GM23338 (cell line): Measurements from ENCODE around the gene DIP2C. TPM values are rescaled to one million over a fixed set of nuclear protein-coding genes. Genes with fewer than 3 reads are reported as not detected.

Experiments used
- ATAC-seq: fragments of 200-7000 bp; cut with Tn5 transposase; 3 replicates; pipeline ENCODE4 v1.9.1; 2020
- DNase-seq: peaks from one replicate; pipeline ENCODE4 v3.0.0-alpha.2; 2015; ENCODE audit warnings: low spot score
- H2AFZ ChIP-seq: fragments of 200-600 bp; sonication (generic); 2 replicates; pipeline ENCODE4 v1.8.0; 2016; ENCODE audit warnings: antibody characterized with exemption, mild to moderate bottlenecking, moderate library complexity
- H3F3A ChIP-seq: fragments of 200-600 bp; sonication (generic); replicated peaks from 2 replicates; pipeline ENCODE4 v1.8.0; 2017; ENCODE audit warnings: antibody characterized with exemption, mixed run types, low read depth
- H3K27ac ChIP-seq: fragments of 200-600 bp; sonication (generic); 2 replicates; pipeline ENCODE4 v1.6.1; 2016; ENCODE audit warnings: low read depth
- H3K27me3 ChIP-seq: fragments of 200-600 bp; sonication (generic); 2 replicates; pipeline ENCODE4 v1.8.0; 2016; ENCODE audit warnings: mild to moderate bottlenecking, mixed run types, moderate library complexity; ENCODE audit not compliant: insufficient read depth
- H3K36me3 ChIP-seq: fragments of 200-600 bp; sonication (generic); 2 replicates; pipeline ENCODE4 v1.8.0; 2016; ENCODE audit warnings: mild to moderate bottlenecking; ENCODE audit not compliant: insufficient read depth
- H3K4me1 ChIP-seq: fragments of 200-600 bp; sonication (generic); 2 replicates; pipeline ENCODE4 v1.8.0; 2016; ENCODE audit warnings: mild to moderate bottlenecking, moderate library complexity; ENCODE audit not compliant: insufficient read depth
- H3K4me2 ChIP-seq: fragments of 200-600 bp; sonication (generic); 2 replicates; pipeline ENCODE4 v1.7.1; 2017; ENCODE audit warnings: mixed run types
- H3K4me3 ChIP-seq: fragments of 200-600 bp; sonication (generic); 2 replicates; pipeline ENCODE4 v1.6.1; 2016; ENCODE audit warnings: mixed run types
- H3K79me2 ChIP-seq: fragments of 200-600 bp; sonication (generic); replicated peaks from 2 replicates; pipeline ENCODE4 v1.8.0; 2017; ENCODE audit warnings: mild to moderate bottlenecking; ENCODE audit not compliant: insufficient read depth
- H3K9me2 ChIP-seq: fragments of 200-600 bp; sonication (generic); 2 replicates; pipeline ENCODE4 v1.8.0; 2017; ENCODE audit not compliant: insufficient read depth
- H4K20me1 ChIP-seq: fragments of 200-600 bp; sonication (generic); replicated peaks from 2 replicates; pipeline ENCODE4 v1.8.0; 2017; ENCODE audit warnings: mild to moderate bottlenecking; ENCODE audit not compliant: insufficient read depth
- H3K27ac Mint-ChIP-seq: 2 replicates; pipeline ENCODE4 v1.8.0; 2020; ENCODE audit warnings: inconsistent platforms, mild to moderate bottlenecking, moderate library complexity, mixed read lengths
- H3K27me3 Mint-ChIP-seq: 3 replicates; pipeline ENCODE4 v1.8.0; 2022; ENCODE audit warnings: low read depth, mild to moderate bottlenecking, moderate library complexity, mixed read lengths, inconsistent platforms; ENCODE audit not compliant: insufficient read depth, poor library complexity
- H3K36me3 Mint-ChIP-seq: 3 replicates; pipeline ENCODE4 v1.8.0; 2021; ENCODE audit warnings: low read depth, mild to moderate bottlenecking, inconsistent platforms, moderate library complexity, mixed read lengths
- H3K4me1 Mint-ChIP-seq: 3 replicates; pipeline ENCODE4 v1.8.0; 2020; ENCODE audit warnings: mild to moderate bottlenecking, inconsistent platforms, mixed read lengths
- H3K4me3 Mint-ChIP-seq: 3 replicates; pipeline ENCODE4 v1.8.0; 2021; ENCODE audit warnings: moderate library complexity, mild to moderate bottlenecking, inconsistent platforms, mixed read lengths
- H3K9me3 Mint-ChIP-seq: 3 replicates; pipeline ENCODE4 v1.8.0; 2020; ENCODE audit warnings: moderate library complexity, mild to moderate bottlenecking, inconsistent platforms, mixed read lengths
- CTCF ChIP-seq, 2 experiments: fragments of 200-600 bp in 1 of 2; sonication (generic) in 1 of 2; conservative IDR thresholded peaks; 2 replicates each; pipeline versions ENCODE4 v1.5.1 to v1.6.1; 2016 to 2017; ENCODE audit warnings: antibody characterized with exemption in 2 of 2, low read depth in 2 of 2, mild to moderate bottlenecking in 2 of 2, moderate library complexity in 1 of 2
- ETS1 ChIP-seq: IDR thresholded peaks from 2 replicates; pipeline ENCODE4 v1.6.1; 2016; ENCODE audit warnings: antibody characterized with exemption
- EZH2 ChIP-seq: fragments of 200-600 bp; sonication (generic); IDR thresholded peaks from one replicate; pipeline ENCODE4 v1.8.0; 2017; ENCODE audit warnings: antibody characterized with exemption, mild to moderate bottlenecking, low read depth; ENCODE audit not compliant: unreplicated experiment
- JUNB ChIP-seq: IDR thresholded peaks from one replicate; pipeline ENCODE4 v1.6.1; 2016; ENCODE audit warnings: antibody characterized with exemption; ENCODE audit not compliant: unreplicated experiment
- NANOG ChIP-seq: IDR thresholded peaks from 2 replicates; pipeline ENCODE4 v1.6.1; 2016; ENCODE audit warnings: antibody characterized with exemption, borderline replicate concordance
- POLR2AphosphoS5 ChIP-seq: IDR thresholded peaks from 2 replicates; pipeline ENCODE4 v1.6.1; 2016; ENCODE audit warnings: antibody characterized with exemption, low read depth
- REST ChIP-seq: IDR thresholded peaks from one replicate; pipeline ENCODE4 v1.6.1; 2018; ENCODE audit warnings: antibody characterized with exemption; ENCODE audit not compliant: unreplicated experiment
- STAT1 ChIP-seq: IDR thresholded peaks from one replicate; pipeline ENCODE4 v1.6.1; 2016; ENCODE audit warnings: antibody characterized with exemption; ENCODE audit not compliant: unreplicated experiment
- ZNF114 ChIP-seq: fragments of 250-450 bp; sonication (Bioruptor Pico); IDR thresholded peaks from 2 replicates; pipeline ENCODE4 v1.5.0; 2020; ENCODE audit warnings: mild to moderate bottlenecking, moderate library complexity
- ZNF331 ChIP-seq: fragments of 250-450 bp; sonication (Bioruptor Pico); IDR thresholded peaks from 2 replicates; pipeline ENCODE4 v1.5.0; 2020; ENCODE audit warnings: low read depth, mild to moderate bottlenecking, moderate library complexity
- polyA plus RNA-seq: library from polyadenylated mRNA; unstranded; fragments of >200 nt; fragmentation: Nextera tagmentation; extraction: Ambion mirVana; gene quantifications from 2 replicates; pipeline ENCODE4 v1.2.1, GENCODE V29; 2016
- total RNA-seq: library from RNA; depleted of rRNA; stranded (reverse); fragments of >200 nt; shearing (Covaris generic); gene quantifications from 2 replicates; pipeline ENCODE4 v1.2.3, GENCODE V29; 2014

Gene DIP2C
- total and polyA plus RNA-seq, 2 experiments from 2014 or later = 5.1 to 7.7 TPM

- Mint-ChIP-seq H3K4me1 (peaks cover 10% of the 10 kb centered on the region), H3K4me3 (no peak overlapping the region), H3K36me3 (no peaks in the 10 kb centered on the region), H3K9me3 (no peaks in the 10 kb centered on the region), H3K27me3 (peaks cover 6% of the 10 kb centered on the region), H3K27ac (no peak overlapping the region)
- Histone ChIP-seq H3K27ac (no peak overlapping the region), H3K4me2 (no peak overlapping the region), H3K4me1 (no peaks in the 10 kb centered on the region), H3K9me2 (no peaks in the 10 kb centered on the region), H3K79me2 (0 out of 2 replicates have a peak, but pooled peaks cover 9% of the 10 kb centered on the region), H3K36me3 (no peaks in the 10 kb centered on the region), H2AFZ (no peak overlapping the region), H3K4me3 (no peak overlapping the region), H3F3A (no peaks in the 10 kb centered on the region), H3K27me3 (no peaks in the 10 kb centered on the region), H4K20me1 (no peaks in the 10 kb centered on the region)
- TF ChIP-seq JUNB (no peak), POLR2AphosphoS5 (no peak), ZNF114 (CRISPR knock-in tag) (no peak), REST (no peak), ETS1 (no peak), CTCF (conservative IDR thresholded peaks at IDR 0.05; ENCODE audit: low read depth in 2 of 2) (no peak), EZH2 (no peak), STAT1 (no peak), ZNF331 (CRISPR knock-in tag) (no peak)
- no peak for ATAC-seq
- no peak for DNase-seq
Observed at GRCh38 chr10:541750-542371, 147.6 kb downstream of the DIP2C start.

- 0 out of 2 replicates have a peak, but pooled peaks cover 9% of the 10 kb centered on the region for H3K79me2 ChIP-seq
Observed at GRCh38 chr10:541041-541440, 148.4 kb downstream of the DIP2C start.

More at GRCh38 chr10:541041-541440, 148.4 kb downstream of the DIP2C start:
- H4K20me1 ChIP-seq = no peaks in the 10 kb centered on the region
- Mint-ChIP-seq H3K36me3 (no peaks in the 10 kb centered on the region), H3K27me3 (peaks cover 7% of the 10 kb centered on the region), H3K4me1 (peaks cover 7% of the 10 kb centered on the region), H3K27ac (no peak overlapping the region), H3K9me3 (no peaks in the 10 kb centered on the region), H3K4me3 (no peak overlapping the region)
- H3K4me2 ChIP-seq = no peak overlapping the region
- H3K36me3 ChIP-seq = no peaks in the 10 kb centered on the region
- H3F3A ChIP-seq = no peaks in the 10 kb centered on the region
- H3K27ac ChIP-seq = no peak overlapping the region
- no peak for ATAC-seq
- no peak for DNase-seq
- no peaks in the 10 kb centered on the region for H3K9me2 ChIP-seq
- no peak overlapping the region for H2AFZ ChIP-seq
- H3K4me3 ChIP-seq = no peak overlapping the region
- no peaks in the 10 kb centered on the region for H3K27me3 ChIP-seq
- TF ChIP-seq JUNB (no peak), EZH2 (no peak), NANOG (no peak), POLR2AphosphoS5 (no peak)
- H3K4me1 ChIP-seq = no peaks in the 10 kb centered on the region
